NCI-H1105 (cell line): ENCODE results near the gene YTHDF1.

Experiments used
- DNase-seq: peaks from one replicate; lab custom pipeline; 2025; lab: John Stamatoyannopoulos, UW

The YTHDF1 gene

DNA sequence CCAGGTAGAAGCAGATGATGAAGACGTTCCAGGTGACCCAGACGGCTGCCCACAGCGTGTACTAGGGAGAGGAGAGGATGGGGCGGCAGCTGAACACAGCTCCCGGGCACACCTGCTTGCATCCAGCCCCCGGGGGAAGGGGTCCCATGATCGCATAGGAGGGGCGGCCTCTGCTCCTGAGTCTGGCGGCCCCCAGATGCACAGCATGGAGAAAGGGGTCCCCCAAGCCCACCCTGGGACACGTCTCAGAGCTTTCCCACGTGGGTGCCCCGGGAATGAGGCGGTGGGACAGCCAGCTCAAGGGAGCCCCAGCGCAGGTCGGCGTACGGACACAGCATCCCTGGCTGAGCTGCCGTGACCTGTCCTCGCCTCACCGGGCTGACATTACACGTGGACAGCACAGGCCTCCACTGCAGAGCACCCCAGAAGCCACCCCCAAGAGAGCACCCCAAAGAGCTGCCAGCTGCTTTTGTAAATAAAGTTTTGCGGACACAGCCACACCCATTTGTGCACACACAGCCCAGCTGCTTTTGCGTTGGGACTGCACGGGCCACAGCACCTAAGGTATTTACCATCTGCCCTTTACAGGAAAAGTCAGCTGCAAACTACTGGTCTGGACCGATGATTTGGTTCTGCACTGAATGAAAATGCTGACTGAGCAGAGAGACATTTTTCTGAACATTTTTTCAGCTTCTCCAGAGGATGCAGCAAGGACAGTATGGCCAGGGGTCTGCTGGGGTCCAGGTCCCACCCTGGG, 33.1 kb upstream of the YTHDF1 start:
- no peak for DNase-seq

DNA sequence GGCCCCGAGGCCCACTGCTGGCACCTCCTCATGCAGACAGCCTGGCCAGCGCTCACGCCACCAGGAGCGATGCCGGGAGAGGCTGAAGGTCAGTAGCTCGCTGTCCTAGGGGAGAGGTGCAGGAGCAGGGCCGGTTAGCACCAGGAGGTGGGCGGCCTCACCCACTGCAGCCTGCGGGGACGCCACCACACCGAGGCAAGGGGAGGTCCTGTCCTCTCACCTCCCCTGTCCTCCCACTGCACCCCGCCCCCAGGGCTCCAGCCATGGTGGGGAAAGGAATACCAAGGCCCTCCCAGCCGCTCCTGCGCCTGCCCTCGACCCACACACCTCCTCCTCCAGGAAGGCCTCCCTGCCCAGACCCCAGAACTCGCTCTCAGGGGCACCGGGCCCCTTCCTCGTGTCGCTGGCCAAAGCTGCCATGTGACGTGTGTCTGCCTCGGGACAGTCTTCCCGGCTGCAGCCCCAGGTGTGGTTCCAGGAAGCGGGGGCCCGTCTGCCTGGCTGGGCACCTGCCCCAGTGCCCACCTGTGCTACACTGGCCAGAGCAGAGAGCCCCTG, 31.8 kb upstream of the YTHDF1 start:
- no peak for DNase-seq

DNA sequence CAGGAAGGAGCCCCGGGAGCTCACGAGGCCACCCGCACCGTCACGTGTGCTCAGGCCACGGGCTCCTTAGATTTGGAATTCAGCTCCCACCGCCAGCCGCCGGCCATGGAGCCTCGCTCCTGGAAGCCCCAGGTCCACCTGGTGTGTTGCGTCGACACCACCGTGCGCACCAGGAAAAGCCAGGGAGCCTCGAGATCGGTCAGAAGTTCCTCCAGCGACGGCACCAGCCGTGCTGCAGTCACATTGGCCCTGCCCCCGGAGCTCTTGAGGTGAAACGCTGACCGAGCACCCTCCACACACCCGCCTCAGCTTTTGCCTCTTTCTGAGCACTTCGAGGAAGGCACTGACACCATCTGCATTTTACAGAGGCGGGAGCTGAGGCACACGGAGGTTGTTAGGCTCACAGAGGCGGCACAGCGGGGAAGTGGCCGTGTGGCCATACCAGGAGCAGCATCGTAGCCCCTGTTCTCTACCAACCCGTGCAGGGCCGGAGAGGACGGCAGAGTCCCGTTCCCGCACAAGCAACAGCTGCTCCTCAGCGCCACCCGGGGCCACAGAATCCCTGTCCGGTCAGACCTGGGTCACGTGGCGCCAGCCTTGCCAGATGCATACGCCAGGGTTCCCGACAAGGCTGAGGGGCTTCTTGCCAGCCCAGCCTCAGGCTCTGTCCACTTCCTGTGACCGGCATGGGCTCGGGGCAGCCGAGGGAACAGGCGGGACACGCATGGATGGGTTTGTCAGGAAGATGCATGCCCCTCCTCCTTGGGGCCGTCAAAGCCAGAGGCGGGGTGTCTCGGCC, 30.8 kb upstream of the YTHDF1 start:
- DNase-seq, result no peak

DNA sequence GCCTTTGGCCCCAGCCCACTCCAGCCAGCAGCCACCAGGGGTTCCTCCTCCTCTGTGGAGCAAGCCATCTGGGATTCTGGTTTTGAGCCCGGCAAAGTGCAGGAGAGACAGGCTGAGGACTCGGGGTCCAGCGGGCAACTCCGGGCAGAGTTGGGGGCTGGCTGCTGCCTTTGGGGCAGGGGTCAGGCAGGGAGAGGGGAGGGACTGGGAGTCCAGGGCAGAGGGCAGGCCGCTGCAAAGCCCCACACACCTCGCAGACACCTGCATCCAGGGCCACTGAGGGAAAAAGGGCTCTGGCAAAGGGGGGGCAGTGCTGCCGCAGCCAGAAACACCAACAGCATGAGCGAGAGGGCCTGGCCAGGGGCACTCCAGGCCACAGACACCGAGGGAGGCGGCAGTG, 28.5 kb upstream of the YTHDF1 start:
- DNase-seq, result no peak

DNA sequence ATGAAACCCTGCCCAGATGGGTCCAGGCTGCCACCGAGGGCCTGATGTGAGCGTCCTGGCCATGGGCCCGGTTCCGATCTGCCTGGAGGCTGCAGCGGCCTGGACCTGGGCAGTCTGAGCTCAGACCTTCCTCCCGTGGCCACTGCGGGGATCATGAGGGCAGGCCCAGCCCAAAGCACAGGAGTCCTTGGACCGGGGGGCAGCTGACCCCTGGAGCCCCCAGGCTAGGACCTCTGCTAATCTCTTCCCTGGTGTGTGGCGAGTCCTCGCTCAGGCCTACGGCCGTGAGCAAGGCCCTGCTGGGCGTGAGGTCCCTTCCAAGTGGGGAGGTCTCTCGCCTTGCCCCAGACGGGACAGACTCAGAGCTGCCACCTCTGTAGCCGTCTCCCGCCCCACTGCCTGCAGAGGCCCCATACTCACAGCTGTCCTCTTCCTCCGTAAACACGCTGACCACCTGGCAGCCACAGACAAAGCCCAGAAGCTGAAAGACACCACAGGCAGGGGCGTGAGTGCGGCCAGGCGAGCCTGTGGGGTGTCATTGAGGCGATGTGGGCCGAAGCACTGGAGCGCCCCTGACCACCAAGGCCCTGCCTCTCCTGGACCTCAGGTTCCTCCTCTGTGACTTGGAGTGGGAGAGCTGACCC, 27.8 kb upstream of the YTHDF1 start:
- DNase-seq, result no peak

DNA sequence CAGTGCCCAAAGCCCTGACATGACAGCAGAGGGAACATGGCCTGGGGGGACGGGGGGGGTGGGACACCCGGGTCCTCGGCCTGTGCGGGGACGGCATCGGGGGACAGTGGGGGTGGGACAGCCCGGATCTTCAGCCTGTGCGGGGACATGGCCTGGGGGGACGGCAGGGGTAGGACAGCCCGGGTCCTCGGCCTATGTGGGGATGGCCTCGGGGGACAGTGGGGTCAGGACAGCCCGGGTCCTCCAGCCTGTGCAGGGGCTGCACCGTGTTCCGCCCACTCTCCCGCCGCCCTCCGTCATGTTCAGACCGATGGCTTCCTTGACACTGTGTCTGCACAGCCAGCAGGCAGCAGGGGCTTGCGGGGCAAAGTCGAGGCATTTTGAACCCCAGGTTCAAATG, 26.8 kb upstream of the YTHDF1 start:
- no peak for DNase-seq

DNA sequence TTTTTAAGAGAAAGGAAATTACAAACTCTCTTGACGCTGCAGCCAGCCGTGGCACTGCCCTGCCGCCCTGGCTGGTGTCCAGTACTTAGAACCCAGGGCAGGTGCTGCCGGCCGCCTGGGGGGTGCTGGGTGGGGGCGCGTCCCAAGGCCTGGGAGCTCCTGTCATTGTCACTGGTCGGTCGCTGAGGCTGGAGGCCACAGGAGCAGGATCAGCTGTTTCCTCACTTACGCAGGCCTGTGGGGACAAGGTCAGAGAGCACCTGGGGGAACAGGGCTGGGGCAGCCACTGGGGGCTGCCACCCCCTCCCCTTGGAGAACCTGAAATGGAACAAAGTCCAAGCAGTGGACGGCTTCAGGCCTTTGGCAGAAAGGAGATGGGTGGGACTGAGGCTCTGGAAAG, 25.3 kb upstream of the YTHDF1 start:
- DNase-seq, result no peak

DNA sequence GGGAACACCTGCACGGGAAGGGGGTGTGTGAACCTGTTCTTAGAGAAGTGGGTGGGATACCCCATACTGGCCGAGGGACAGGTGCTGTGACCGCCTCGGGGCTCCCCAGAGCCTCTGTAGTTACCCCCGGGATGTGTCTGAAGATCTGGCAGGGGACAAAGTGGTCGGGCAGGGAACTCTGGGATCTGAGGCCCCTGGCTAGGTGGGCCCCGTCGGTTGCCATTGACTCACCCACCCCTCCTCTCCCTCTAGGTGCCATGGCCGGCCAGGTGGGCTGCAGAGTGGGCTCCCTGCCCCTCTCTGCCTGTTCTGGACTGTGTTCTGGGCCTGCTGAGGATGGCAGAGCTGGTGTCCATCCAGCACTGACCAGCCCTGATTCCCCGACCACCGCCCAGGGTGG, 24.1 kb upstream of the YTHDF1 start:
- DNase-seq, result no peak

DNA sequence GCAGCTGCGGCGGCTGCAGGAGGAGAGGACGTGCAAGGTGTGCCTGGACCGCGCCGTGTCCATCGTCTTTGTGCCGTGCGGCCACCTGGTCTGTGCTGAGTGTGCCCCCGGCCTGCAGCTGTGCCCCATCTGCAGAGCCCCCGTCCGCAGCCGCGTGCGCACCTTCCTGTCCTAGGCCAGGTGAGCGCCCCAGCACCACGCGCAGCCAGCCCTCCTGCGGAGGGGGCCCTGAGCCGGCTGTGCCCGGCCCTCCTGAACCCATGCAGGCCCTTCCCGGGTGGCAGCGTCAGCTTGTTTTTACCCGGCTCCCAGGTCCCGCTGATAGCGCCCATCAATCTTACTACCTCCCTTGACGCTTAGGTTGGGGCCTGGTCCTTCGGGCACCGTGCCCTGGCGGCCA, 23.5 kb upstream of the YTHDF1 start:
- no peak for DNase-seq

DNA sequence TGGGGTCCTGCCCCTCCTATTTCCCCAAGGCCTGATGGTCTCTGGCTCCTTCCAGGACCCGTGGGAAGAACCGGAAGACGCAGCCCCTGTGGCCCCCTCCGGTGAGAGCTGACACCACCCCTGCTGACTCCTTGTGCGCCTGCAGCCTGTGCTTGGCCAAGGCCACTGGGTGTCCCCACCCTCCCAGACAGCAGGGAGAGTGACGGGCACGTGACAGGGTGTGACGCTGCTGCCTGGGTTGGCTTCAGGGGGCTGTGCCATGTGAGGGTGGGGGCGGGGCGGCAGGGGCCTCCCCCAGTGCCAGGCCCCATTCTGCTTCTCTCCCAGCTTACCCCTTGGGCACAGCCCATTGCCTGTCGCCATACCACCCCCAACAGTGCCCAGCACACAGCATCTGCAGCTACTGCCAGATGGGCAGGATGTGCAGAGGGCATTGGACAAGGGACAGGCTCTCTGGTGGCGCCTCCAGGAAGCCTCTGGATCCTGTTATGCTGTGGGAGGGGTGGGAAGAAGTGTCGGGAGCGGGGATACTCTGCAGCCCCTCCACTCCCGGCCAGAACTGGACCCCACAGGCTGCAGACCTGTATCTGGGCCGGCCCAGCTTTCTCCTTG, 22.7 kb upstream of the YTHDF1 start:
- no peak for DNase-seq

DNA sequence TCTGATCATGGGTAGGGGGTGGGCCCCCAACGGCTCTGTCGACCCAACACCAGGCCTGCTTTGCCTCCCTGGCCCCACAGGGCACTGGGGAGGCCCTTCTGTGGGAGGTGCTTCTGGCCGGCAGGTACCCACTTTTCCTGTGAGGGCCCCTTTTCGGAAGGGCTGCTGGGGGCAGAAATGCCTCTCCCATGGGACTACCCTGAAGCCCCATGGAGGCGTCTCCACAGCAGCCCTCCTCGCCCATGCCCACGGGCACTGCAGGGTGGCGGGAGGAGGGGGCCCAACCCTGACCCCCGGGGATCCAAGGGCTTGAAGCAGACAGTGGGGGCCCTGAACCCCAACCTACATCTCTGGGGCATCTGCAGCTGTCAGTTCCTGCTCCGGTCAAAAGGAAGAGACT, 22.1 kb upstream of the YTHDF1 start:
- DNase-seq, result no peak

DNA sequence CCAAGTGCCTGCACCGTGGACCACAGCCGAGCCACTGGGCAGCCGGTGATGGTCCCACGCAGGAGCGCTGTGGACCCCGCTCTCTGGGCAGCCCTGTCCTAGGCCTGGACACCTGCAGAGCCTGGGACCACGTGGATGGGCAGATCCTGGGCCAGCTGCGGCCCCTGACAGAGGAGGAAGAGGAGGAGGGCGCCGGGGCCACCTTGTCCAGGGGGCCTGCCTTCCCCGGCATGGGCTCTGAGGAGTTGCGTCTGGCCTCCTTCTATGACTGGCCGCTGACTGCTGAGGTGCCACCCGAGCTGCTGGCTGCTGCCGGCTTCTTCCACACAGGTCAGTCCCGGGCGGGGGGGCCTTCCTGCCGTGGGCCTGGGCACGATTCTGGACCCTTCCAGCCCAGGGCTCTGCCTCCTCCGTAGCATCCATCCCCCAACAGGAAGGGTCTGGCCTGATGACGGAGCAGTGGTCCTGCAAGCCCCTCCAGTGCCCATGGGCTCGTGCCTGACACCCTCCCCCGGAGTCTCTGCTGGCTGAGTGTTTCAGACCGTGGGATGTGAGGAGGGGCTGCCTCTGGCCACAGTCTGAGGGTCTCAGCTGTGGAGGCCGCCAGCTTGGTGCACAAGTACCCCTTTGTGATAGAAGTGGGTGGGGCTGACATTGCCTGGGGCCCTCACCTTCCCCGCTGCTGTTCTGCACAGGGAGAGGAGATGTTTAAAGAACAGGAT, 20.3 kb upstream of the YTHDF1 start:
- DNase-seq, result no peak

DNA sequence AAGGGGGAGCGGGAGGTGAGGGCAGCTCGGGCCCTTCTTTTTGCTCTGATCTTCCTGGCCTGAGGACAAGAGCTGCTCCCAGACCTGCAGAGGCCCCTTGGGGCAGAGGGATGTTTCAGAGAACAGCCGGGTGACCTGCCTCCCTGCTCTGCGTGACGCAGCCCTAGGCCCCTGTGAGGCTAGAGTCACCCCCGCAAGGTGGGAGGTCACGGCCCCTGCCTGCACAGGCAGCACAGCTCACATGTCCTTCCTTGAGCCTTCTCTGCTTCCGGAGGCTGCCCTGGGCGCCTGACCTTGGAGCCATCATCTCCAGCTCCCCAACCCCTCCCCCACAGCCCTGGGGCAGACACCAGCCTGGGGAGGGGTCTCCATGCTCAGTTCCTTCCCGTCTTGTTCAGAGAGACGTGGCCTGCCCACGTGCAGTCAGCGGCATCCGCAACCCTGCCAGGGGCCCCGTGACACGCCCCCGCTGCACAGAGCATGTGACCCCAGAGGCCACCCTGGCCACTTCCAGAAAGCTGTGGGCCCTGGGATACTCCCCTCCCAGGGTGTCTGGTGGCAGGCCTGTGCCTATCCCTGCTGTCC, 19.6 kb upstream of the YTHDF1 start, which contains the start of gene BIRC7:
Gene BIRC7, plus strand, starts transcription at position 507 of the 585 bp plus-strand sequence. CDS start 192 bp downstream, outside the sequence.
- DNase-seq, result no peak

DNA sequence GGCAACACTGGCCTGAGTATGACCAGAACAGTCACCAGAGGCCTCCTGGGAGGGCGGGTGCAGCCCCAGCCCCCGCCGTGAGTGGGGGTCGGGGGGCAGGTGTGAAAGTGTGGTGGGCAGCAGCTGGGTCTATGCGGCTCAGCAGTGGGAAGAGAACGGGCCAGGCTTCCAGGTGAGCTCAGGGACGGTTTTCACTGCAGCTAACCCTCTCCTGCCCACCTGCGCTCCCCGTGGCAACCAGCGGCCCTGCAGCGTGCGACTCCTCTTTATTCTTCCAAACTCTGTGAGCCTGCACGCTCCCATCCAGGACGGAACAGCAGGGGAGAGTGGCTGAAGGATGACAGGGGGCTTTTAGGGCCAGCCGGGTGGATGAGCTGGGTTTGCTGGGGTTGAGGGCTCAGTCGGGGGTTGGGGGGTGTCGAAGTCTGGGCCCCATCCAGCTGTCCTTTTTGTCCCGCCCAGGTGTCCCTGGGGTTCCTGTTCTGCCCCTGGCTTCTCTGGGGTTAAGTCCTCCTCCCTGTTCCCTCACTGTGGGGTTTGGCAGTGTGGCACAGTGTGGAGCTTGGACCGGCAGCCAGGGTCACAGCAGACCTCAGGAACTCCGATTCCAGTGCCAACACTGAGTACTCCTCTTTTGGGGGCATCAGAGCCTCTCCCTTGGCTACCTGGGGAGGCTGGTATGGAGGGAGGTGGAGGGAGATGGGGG, 18.9 kb upstream of the YTHDF1 start:
- DNase-seq, result no peak

DNA sequence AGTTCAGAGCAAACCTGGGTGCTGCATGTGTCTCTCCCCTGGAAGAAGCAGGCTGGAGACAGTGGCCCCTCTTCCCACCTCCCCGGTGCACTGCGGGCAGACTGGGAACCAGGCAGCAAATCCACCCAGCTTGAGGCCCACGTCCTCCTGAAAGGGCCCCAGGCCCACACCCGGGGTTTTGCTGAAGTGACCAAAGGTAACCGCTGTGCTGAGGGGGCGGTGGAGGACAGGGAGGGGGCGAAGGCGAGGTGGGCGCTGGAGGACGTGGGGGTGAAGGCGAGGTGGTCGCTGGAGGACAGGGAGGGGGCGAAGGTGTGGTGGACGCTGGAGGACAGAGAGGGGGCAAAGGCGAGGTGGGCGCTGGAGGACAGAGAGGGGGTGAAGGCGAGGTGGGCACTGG, 18.0 kb upstream of the YTHDF1 start:
- no peak for DNase-seq

DNA sequence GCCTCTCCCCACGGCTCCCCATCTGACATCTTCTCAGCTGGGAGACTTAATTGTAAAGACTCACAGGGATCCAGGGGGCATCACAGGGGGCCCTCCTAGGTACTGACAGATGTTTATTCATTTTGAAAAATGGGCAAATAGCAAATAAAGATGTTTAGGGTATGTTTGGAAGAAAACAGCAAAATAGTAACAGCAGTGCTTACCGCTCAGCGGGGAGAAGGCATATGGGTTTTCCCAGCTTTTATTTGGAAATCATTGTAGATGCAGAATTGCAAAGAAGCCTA, 17.1 kb upstream of the YTHDF1 start:
- no peak for DNase-seq

DNA sequence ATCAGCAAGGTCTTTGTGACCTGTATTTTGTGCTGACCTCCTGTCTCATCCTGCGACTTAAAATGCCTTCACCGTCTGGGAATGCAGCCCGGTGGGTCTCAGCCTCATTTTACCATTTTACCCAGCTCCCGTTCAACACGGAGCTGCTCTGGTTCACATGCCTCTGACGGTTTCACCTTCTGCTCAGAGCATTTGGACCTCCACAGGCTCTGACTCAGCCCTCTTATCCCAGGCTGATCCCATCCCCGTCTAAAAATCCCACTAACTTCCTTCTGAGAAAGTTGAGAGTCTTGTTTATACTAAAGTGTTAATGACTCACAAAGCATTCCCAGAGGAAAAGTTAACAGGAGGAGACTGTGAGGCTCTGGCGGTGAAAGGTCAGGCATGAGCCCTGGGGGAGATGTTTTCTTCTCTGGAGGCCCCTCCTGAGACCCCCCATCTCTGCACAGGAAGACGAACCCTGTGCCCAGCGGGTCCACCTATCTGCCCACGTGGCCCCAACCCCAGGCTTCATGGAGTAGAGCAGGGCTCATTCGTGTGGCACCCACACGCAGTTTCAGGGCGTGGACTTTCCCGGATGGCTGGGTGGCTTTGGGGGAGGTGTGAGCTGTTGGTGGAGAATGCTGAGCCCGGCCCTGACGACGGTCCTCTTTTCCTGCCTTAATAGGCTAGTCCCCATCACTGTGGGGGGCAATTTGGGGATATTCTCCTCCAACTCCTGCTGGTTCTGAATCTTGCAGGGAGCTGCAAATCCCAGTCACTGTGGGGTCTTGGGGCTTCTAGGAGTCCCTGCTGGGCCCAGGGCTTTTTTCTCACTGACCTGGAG, 16.5 kb upstream of the YTHDF1 start:
- DNase-seq, result no peak

DNA sequence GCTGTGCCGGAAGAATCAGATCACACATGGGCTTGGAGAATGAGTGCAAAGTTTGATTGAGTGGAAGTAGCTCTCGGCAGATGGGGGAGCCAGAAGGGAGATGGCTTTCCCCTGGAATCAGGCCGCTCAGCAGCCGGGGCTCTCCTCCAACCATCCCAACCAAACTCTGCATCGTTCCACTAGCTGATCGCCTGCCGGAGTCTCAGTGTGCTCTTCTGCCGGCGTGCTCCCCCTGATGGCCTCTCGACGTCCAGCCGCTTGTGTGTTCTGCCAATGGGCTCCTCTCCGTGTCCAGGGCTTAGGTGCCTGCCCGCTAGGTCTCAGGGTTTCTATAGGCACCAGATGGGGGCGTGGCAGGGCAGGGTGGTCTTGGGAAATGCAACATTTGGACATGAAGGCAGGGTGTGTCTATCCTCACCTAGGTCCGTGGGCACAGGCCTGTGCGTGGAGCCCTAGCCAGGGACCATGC, 14.9 kb upstream of the YTHDF1 start:
- no peak for DNase-seq

DNA sequence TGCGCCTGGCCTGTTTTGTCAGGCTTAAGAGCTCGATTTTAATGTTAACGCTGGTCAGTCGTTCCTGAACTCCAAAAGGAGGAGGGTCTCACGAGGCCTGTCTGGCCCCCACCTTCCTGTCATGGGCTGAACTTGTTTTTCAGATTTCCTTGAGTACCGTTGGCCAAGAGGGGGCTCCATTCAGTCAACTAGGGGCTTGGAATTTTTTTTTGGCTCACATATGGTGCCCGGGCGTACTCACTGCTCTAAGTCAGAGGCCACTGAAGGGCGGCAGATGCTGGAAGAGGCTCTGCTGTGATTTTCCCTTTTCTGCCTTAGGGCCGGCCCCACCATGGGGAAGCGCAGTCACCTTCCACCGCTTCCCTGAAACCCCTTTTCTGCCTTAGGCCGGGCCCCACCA, 12.9 kb upstream of the YTHDF1 start:
- no peak for DNase-seq

DNA sequence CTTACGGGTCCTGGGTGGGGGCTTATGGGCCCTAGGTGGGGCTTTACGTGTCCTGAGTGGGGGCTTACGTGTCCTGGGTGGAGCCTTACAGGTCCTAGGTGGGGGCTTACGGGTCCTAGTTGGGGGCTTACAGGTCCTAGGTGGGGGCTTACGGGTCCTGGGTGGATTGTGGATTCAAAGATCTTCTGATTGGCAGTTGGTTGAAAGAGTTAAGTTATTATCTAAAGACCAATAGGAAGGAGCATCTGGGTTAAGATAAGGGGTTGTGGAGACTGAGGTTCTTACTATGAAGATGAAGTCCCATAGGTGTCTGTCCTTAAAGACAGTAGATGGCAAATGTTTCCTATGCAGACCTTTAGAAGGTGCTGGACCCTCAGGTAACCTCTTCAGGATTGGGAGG, 11.3 kb upstream of the YTHDF1 start:
- no peak for DNase-seq
